Measurements from ENCODE around the gene FAM240A. TPM values are rescaled to one million over a fixed set of nuclear protein-coding genes. Genes with fewer than 3 reads are reported as not detected.

FAM240A gene
- total and polyA plus RNA-seq, 10 of the 15 experiments (the other 5 are each of a cell fraction or from before 2014, with no cell fraction given) = not detected

- no peak for TF ChIP-seq ZNF207 (IDR thresholded peaks at IDR 0.05; ENCODE audit: borderline replicate concordance)
- TF ChIP-seq BHLHE40 (IDR thresholded peaks at IDR 0.05; ENCODE audit: borderline replicate concordance in 1 of 2, low read depth in 2 of 2, low read length in 1 of 2) = no peak
Observed at GRCh38 chr3:46571684-46572083, 40.6 kb upstream of the FAM240A start (continued).

- CTCF ChIA-PET = interaction anchor here (1.6 kb wide), 1 partner anchor 85 kb away, joined by 3 read pairs; no protein-coding TSS in a partner anchor
- no peak for ATAC-seq
- DNase-seq (ENCODE audit: low read depth, low spot score) = no peak
- no peaks in the 10 kb centered on the region for H3K36me3 ChIP-seq (ENCODE audit: control insufficient read depth in 2 of 2, insufficient read depth in 2 of 2, low read length in 1 of 2)
- H3K27ac ChIP-seq (ENCODE audit: control insufficient read depth, insufficient read depth) = no peak overlapping the region
- RAD21 ChIA-PET (ENCODE audit: unreplicated experiment) = no interaction called here
- no peak overlapping the region for H3K4me2 ChIP-seq (ENCODE audit: control insufficient read depth, insufficient read depth)
- H3K27me3 ChIP-seq (replicated peaks in 1 of 2; ENCODE audit: control insufficient read depth in 2 of 2, insufficient read depth in 2 of 2, low read length in 1 of 2) = peaks cover 0 to 3% of the 10 kb centered on the region in 2 experiments; a peak in 1 of 4 replicates
- BruUV-seq (replicated peaks) = no TSS peak
- FAIRE-seq = no peak
- POLR2A ChIA-PET = no interaction called here
- 18% methylated on average over 4 of the region's 4 CpGs for WGBS (ENCODE audit: insufficient coverage, insufficient replicate concordance, low lambda C conversion rate, missing lambda C conversion rate)
- SMC1A ChIA-PET (ENCODE audit: uncharacterized antibody, unreplicated experiment) = no interaction called here
- H4K20me1 ChIP-seq (ENCODE audit: control insufficient read depth, insufficient read depth) = no peaks in the 10 kb centered on the region
- no peak overlapping the region for H2AFZ ChIP-seq (ENCODE audit: control insufficient read depth, low read depth, low read length)
- H3K79me2 ChIP-seq (ENCODE audit: control insufficient read depth, insufficient read depth, low read length) = no peaks in the 10 kb centered on the region
- no peak overlapping the region for H3K9ac ChIP-seq (ENCODE audit: control insufficient read depth, insufficient read depth, low read length)
- H3K4me1 ChIP-seq (ENCODE audit: control insufficient read depth, insufficient read depth, low read length) = no peaks in the 10 kb centered on the region
- in situ Hi-C loops (cut with MboI) = no loop called here
- intact Hi-C loops (cut with micrococcal nuclease; ENCODE audit: unreplicated experiment) = no loop called here
- H3K4me3 ChIP-seq = no peak overlapping the region
- no peak for TF ChIP-seq ZBTB40 (IDR thresholded peaks at IDR 0.05; ENCODE audit: borderline replicate concordance)
- no peak for TF ChIP-seq CEBPZ (IDR thresholded peaks at IDR 0.05; ENCODE audit: low read depth, low read length)
- TF ChIP-seq PML (IDR thresholded peaks at IDR 0.05; ENCODE audit: low read length) = no peak
- TF ChIP-seq SP1 (IDR thresholded peaks at IDR 0.05; ENCODE audit: low read depth, low read length) = no peak
- TF ChIP-seq POLR2A (IDR thresholded peaks at IDR 0.05; ENCODE audit: low read depth, low read length) = no peak
- TF ChIP-seq TCF12 (IDR thresholded peaks at IDR 0.05; ENCODE audit: low read depth, low read length) = no peak
- TF ChIP-seq IRF5 (IDR thresholded peaks at IDR 0.05; ENCODE audit: borderline replicate concordance) = no peak
- TF ChIP-seq NBN (IDR thresholded peaks at IDR 0.05) = no peak
- TF ChIP-seq CBFB (IDR thresholded peaks at IDR 0.05; ENCODE audit: low read depth) = no peak
- no peak for TF ChIP-seq ZNF24 (IDR thresholded peaks at IDR 0.05)
- no peak for TF ChIP-seq YY1 (IDR thresholded peaks at IDR 0.05; ENCODE audit: low read depth, low read length)
- no peak for TF ChIP-seq CBX3 (IDR thresholded peaks at IDR 0.05; ENCODE audit: borderline replicate concordance, low read depth)
- no peaks in the 10 kb centered on the region; the same call in 2 of the 3 replicates for H3K9me3 ChIP-seq (replicated peaks; ENCODE audit: control insufficient read depth, insufficient read depth, low read length)
Observed at GRCh38 chr3:46573701-46574100, 38.6 kb upstream of the FAM240A start.

All from GM12878 (cell line).